ENCODE results near the gene ZBTB7C. TPM values are rescaled to one million over a fixed set of nuclear protein-coding genes. Genes with fewer than 3 reads are reported as not detected.

Gene ZBTB7C
- total and polyA plus RNA-seq, 5 donors: 0.88 to 3.7 (median 2.0) TPM

GRCh38 chr18:48167897-48168253, 241.3 kb downstream of the ZBTB7C start:
- DNase-seq: peak; percentile 66 to 81 (median 74)
- WGBS: 48% methylated on average over 5 of the region's 5 CpGs
- no peak overlapping the region for H3K4me3 ChIP-seq (ENCODE audit: low read length)
- H3K4me1 ChIP-seq (ENCODE audit: control insufficient read depth, insufficient read depth, low read length): peaks cover 19% of the 10 kb centered on the region
- peak; percentile 60 for ATAC-seq
- H3K9me3 ChIP-seq (ENCODE audit: control insufficient read depth, low read length): no peaks in the 10 kb centered on the region
- no peaks in the 10 kb centered on the region for H3K27me3 ChIP-seq (ENCODE audit: control insufficient read depth, insufficient read depth)
- no peak overlapping the region for H3K27ac ChIP-seq (ENCODE audit: low read length)
- intact Hi-C loops (cut with DNase I): no loop called here

- no peaks in the 10 kb centered on the region for H3K9me3 ChIP-seq (ENCODE audit: control insufficient read depth, low read length)
- no peak for ATAC-seq
- WGBS: 90% methylated on average over 8 of the region's 8 CpGs
- peaks cover 20% of the 10 kb centered on the region for H3K4me1 ChIP-seq (ENCODE audit: control insufficient read depth, insufficient read depth, low read length)
- no peak for DNase-seq
- no peaks in the 10 kb centered on the region for H3K27me3 ChIP-seq (ENCODE audit: control insufficient read depth, insufficient read depth)
- peak overlapping the region; percentile 7 for H3K27ac ChIP-seq (ENCODE audit: low read length)
- intact Hi-C loops (cut with DNase I): no loop called here
- H3K4me3 ChIP-seq (ENCODE audit: low read length): no peak overlapping the region
Observed at GRCh38 chr18:48166336-48166875, 242.8 kb downstream of the ZBTB7C start.

- ATAC-seq (no peak), DNase-seq (no peak)
- 79% methylated on average over 13 of the region's 13 CpGs for WGBS
- peaks cover 20% of the 10 kb centered on the region for H3K4me1 ChIP-seq (ENCODE audit: control insufficient read depth, insufficient read depth, low read length)
- no peak overlapping the region for H3K27ac ChIP-seq (ENCODE audit: low read length)
- no peaks in the 10 kb centered on the region for H3K9me3 ChIP-seq (ENCODE audit: control insufficient read depth, low read length)
- intact Hi-C loops (cut with DNase I): no loop called here
- H3K27me3 ChIP-seq (ENCODE audit: control insufficient read depth, insufficient read depth): no peaks in the 10 kb centered on the region
- H3K4me3 ChIP-seq (ENCODE audit: low read length): no peak overlapping the region
Observed at GRCh38 chr18:48165111-48165866, 243.9 kb downstream of the ZBTB7C start.

DNA sequence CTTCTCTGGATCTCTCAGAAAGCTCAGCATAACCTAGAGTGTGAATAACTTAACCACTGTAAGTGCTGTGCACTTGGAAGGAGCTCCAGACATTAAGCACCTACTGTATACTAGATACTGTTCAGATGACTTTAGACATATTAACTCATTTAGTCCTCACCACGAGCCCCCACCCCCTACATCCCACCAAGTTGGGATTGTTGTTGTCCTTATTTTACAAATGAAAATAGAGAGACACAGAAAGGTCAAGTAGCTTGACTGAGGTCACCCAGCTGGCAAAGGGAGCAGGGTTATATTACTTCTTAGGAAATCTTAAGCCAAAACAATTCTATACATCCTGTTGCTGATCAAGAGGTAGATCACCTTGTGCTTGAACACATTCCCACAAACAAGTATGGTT, 244.5 kb downstream of the ZBTB7C start:
- intact Hi-C loops (cut with DNase I): no loop called here
- no peaks in the 10 kb centered on the region for H3K9me3 ChIP-seq (ENCODE audit: control insufficient read depth, low read length)
- ATAC-seq (no peak), DNase-seq (no peak)
- H3K27me3 ChIP-seq (ENCODE audit: control insufficient read depth, insufficient read depth): no peaks in the 10 kb centered on the region
- H3K27ac ChIP-seq (ENCODE audit: low read length): no peak overlapping the region
- H3K4me3 ChIP-seq (ENCODE audit: low read length): no peak overlapping the region
- WGBS: 81% methylated on average over 1 of the region's 1 CpG
- peaks cover 20% of the 10 kb centered on the region for H3K4me1 ChIP-seq (ENCODE audit: control insufficient read depth, insufficient read depth, low read length)

- intact Hi-C loops (cut with DNase I): no loop called here
- WGBS: 91% methylated on average over 4 of the region's 4 CpGs
- no peak overlapping the region for H3K27ac ChIP-seq (ENCODE audit: low read length)
- no peak for DNase-seq
- no peaks in the 10 kb centered on the region for H3K9me3 ChIP-seq (ENCODE audit: control insufficient read depth, low read length)
- H3K4me1 ChIP-seq (ENCODE audit: control insufficient read depth, insufficient read depth, low read length): peaks cover 20% of the 10 kb centered on the region
- H3K4me3 ChIP-seq (ENCODE audit: low read length): no peak overlapping the region
- ATAC-seq: no peak
- no peaks in the 10 kb centered on the region for H3K27me3 ChIP-seq (ENCODE audit: control insufficient read depth, insufficient read depth)
Observed at GRCh38 chr18:48164116-48164515, 245.1 kb downstream of the ZBTB7C start.

- H3K9me3 ChIP-seq (ENCODE audit: control insufficient read depth, low read length): no peaks in the 10 kb centered on the region
- intact Hi-C loops (cut with DNase I): no loop called here
- H3K4me1 ChIP-seq (ENCODE audit: control insufficient read depth, insufficient read depth, low read length): peaks cover 20% of the 10 kb centered on the region
- DNase-seq: no peak
- no peak overlapping the region for H3K4me3 ChIP-seq (ENCODE audit: low read length)
- no peaks in the 10 kb centered on the region for H3K27me3 ChIP-seq (ENCODE audit: control insufficient read depth, insufficient read depth)
- H3K27ac ChIP-seq (ENCODE audit: low read length): no peak overlapping the region
- no peak for ATAC-seq
- 50% methylated on average over 3 of the region's 3 CpGs for WGBS
Observed at GRCh38 chr18:48163738-48164115, 245.5 kb downstream of the ZBTB7C start.

GRCh38 chr18:48162956-48163737, 246.0 kb downstream of the ZBTB7C start:
- intact Hi-C loops (cut with DNase I): no loop called here
- ATAC-seq (no peak), DNase-seq (no peak)
- 78% methylated on average over 5 of the region's 5 CpGs for WGBS
- H3K9me3 ChIP-seq (ENCODE audit: control insufficient read depth, low read length): no peaks in the 10 kb centered on the region
- H3K4me1 ChIP-seq (ENCODE audit: control insufficient read depth, insufficient read depth, low read length): peaks cover 20% of the 10 kb centered on the region
- no peak overlapping the region for H3K4me3 ChIP-seq (ENCODE audit: low read length)
- no peaks in the 10 kb centered on the region for H3K27me3 ChIP-seq (ENCODE audit: control insufficient read depth, insufficient read depth)
- no peak overlapping the region for H3K27ac ChIP-seq (ENCODE audit: low read length)

DNA sequence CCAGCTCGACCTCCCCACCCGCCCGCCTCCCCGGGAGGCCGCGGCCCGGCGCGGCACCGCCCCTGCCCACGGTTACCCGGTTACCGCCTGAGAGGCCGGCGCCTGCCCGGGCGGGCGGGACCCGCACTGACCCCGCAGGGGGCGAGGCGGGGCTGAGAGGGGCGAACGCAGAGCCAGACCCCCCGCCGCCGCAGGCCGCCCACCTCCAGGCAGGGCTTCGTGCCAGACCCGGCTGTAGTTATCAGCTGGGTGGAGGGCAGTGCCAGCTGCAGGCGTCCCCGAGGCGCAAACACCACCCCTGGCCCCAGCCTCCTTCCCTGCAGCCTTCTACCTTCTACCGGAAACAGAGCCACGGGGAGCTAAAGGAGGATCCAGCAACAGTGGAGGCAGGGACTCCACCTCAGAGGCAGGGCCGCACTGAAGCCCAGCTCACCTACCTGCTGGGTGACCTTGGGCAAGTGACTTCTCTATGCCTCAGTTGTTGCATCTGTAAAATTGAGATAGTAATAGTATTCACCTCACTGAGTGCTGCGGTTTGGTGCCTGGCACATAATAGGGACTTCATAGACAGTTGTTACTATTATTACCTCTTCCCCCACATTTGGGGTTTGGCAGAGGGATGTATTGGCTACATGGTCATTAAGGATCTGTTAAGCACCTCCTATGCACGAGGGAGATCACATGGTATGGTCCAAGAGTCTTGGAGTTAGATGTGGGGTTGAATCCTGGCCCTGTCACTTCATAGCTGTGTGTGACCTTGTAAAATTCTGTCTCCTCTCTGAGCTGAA, 247.1 kb downstream of the ZBTB7C start:
- no peaks in the 10 kb centered on the region for H3K27me3 ChIP-seq (ENCODE audit: control insufficient read depth, insufficient read depth)
- H3K27ac ChIP-seq (ENCODE audit: low read length): peak overlapping the region; percentile 75
- peaks cover 17% of the 10 kb centered on the region for H3K4me1 ChIP-seq (ENCODE audit: control insufficient read depth, insufficient read depth, low read length)
- no peaks in the 10 kb centered on the region for H3K9me3 ChIP-seq (ENCODE audit: control insufficient read depth, low read length)
- H3K4me3 ChIP-seq (ENCODE audit: low read length): peak overlapping the region; percentile 80
- intact Hi-C loops (cut with DNase I): no loop called here
- DNase-seq (no peak), ATAC-seq (peak in 1 of 2 donors; percentile 30)
- 6% methylated on average over 38 of the region's 38 CpGs for WGBS

- DNase-seq (peak; percentile 88 to 94 (median 94)), ATAC-seq (peak; percentile 97)
- H3K9me3 ChIP-seq (ENCODE audit: control insufficient read depth, low read length): no peaks in the 10 kb centered on the region
- H3K27me3 ChIP-seq (ENCODE audit: control insufficient read depth, insufficient read depth): no peaks in the 10 kb centered on the region
- intact Hi-C loops (cut with DNase I): no loop called here
- 2% methylated on average over 53 of the region's 53 CpGs for WGBS
- peak overlapping the region; percentile 80 for H3K4me3 ChIP-seq (ENCODE audit: low read length)
- H3K27ac ChIP-seq (ENCODE audit: low read length): peak overlapping the region; percentile 75
- peaks cover 12% of the 10 kb centered on the region for H3K4me1 ChIP-seq (ENCODE audit: control insufficient read depth, insufficient read depth, low read length)
Observed at GRCh38 chr18:48161191-48161910, 247.8 kb downstream of the ZBTB7C start.

GRCh38 chr18:48160622-48161021, 248.6 kb downstream of the ZBTB7C start:
- Histone ChIP-seq H3K4me1 (ENCODE audit: control insufficient read depth, insufficient read depth, low read length) (peaks cover 10% of the 10 kb centered on the region), H3K9me3 (ENCODE audit: control insufficient read depth, low read length) (no peaks in the 10 kb centered on the region), H3K4me3 (ENCODE audit: low read length) (peak overlapping the region; percentile 80), H3K27ac (ENCODE audit: low read length) (no peak overlapping the region), H3K27me3 (ENCODE audit: control insufficient read depth, insufficient read depth) (no peaks in the 10 kb centered on the region)
- intact Hi-C loops (cut with DNase I): no loop called here
- ATAC-seq: no peak
- WGBS: 75% methylated on average over 4 of the region's 4 CpGs
- DNase-seq: no peak

All from right cardiac atrium (tissue), 5 donors.